ENCODE measurements around the gene NOS1AP.

- no peak for TF ChIP-seq CTCF (IDR thresholded peaks at IDR 0.05)
- TF ChIP-seq POLR2A (IDR thresholded peaks at IDR 0.05), result no peak
These were observed 235.2 kb downstream of the NOS1AP start for GRCh38 chr1:162304736-162305135.
